Lower leg skin (tissue), 3 donors: ENCODE measurements around the gene KRTAP10-3.

Experiments used
- CTCF ChIP-seq, 3 donors: fragments of 450-650 bp; IDR thresholded peaks; one replicate each; pipeline ENCODE4 v1.5.1; 2016; ENCODE audit warnings: antibody characterized with exemption in 3 of 3, mild to moderate bottlenecking in 3 of 3, moderate library complexity in 2 of 3
- POLR2A ChIP-seq, 2 donors: fragments of 450-650 bp; IDR thresholded peaks; one replicate each; pipeline ENCODE4 v1.6.1; 2016 to 2017; ENCODE audit warnings: antibody characterized with exemption in 2 of 2, mild to moderate bottlenecking in 1 of 2, moderate library complexity in 1 of 2

- TF ChIP-seq CTCF (IDR thresholded peaks at IDR 0.05): no peak
- TF ChIP-seq POLR2A (IDR thresholded peaks at IDR 0.05): no peak
Observed at GRCh38 chr21:44596068-44596725, 37.6 kb upstream of the KRTAP10-3 start.
